Gastrocnemius medialis (tissue), 4 donors: ENCODE measurements around the gene VTCN1.

Source experiments
- CTCF ChIP-seq, 5 experiments: fragments of 450-650 bp in 3 of 5; fragments of 200-600 bp in 2 of 5; sonication (generic) in 2 of 5; IDR thresholded peaks in 4 of 5; conservative IDR thresholded peaks in 1 of 5; 1 replicate in 4 of 5; 2 replicates in 1 of 5; pipeline ENCODE4 v1.5.1; 2016 to 2019; ENCODE audit warnings: antibody characterized with exemption in 5 of 5, mild to moderate bottlenecking in 3 of 5, moderate library complexity in 3 of 5
- POLR2A ChIP-seq, 2 donors: fragments of 450-650 bp; IDR thresholded peaks; one replicate each; pipeline ENCODE4 v1.6.1; 2017; ENCODE audit warnings: antibody characterized with exemption in 2 of 2, mild to moderate bottlenecking in 2 of 2, moderate library complexity in 2 of 2

GRCh38 chr1:117098287-117098890 lies 112.3 kb downstream of the VTCN1 start:
- TF ChIP-seq CTCF (IDR thresholded peaks at IDR 0.05 in 4 of 5, conservative IDR thresholded peaks at IDR 0.05 in 1 of 5) (no peak), POLR2A (IDR thresholded peaks at IDR 0.05) (no peak)
